HCT116 (cell line): ENCODE results near the gene SAMD1. TPM values are rescaled to one million over a fixed set of nuclear protein-coding genes. Genes with fewer than 3 reads are reported as not detected.

ENCODE experiments used
- ATAC-seq: fragments of 200-7000 bp; cut with Tn5 transposase; 2 replicates; pipeline ENCODE4 v1.9.1; 2020; ENCODE audit warnings: mild to moderate bottlenecking, moderate library complexity
- BruUV-seq: library from RNA; stranded (reverse); fragments of 400-500 nt; replicated peaks from 2 replicates; lab custom pipeline; 2021; lab: Mats Ljungman, UMichigan
- CTCF ChIA-PET: fragments of 300-600 bp; sonication (Branson Sonifier 250); formaldehyde crosslinking; loops from one replicate; lab custom pipeline; 2021; ENCODE audit warnings: antibody characterized with exemption; lab: Charles Lee
- POLR2A ChIA-PET: fragments of 300-600, 350-600 bp; sonication (Branson Sonifier 250); formaldehyde crosslinking; loops from one replicate; lab custom pipeline; 2021; ENCODE audit warnings: antibody characterized with exemption; lab: Charles Lee
- RAD21 ChIA-PET, 2 experiments: fragments of 300-600 bp; sonication (Branson Sonifier 250); formaldehyde crosslinking; loops; one replicate each; lab custom pipeline; 2023; ENCODE audit warnings: low total read pairs in 2 of 2; ENCODE audit not compliant: uncharacterized antibody in 2 of 2, unreplicated experiment in 2 of 2, low non-redundant PET in 1 of 2; lab: Charles Lee
- DNase-seq: peaks from one replicate; pipeline ENCODE4 v3.0.0-alpha.2; 2010; ENCODE audit warnings: low read depth, low spot score
- H2AFZ ChIP-seq: fragments of 200-600 bp; shearing (Covaris generic), sonication (generic); 2 replicates; pipeline ENCODE4 v1.6.1; 2017; ENCODE audit warnings: low read depth, mixed run types, mixed read lengths, antibody characterized with exemption, low read length; ENCODE audit not compliant: poor library complexity, severe bottlenecking
- H3K27ac ChIP-seq: 2 replicates; pipeline ENCODE4 v1.5.1; 2012; ENCODE audit warnings: low read depth, low read length
- H3K27me3 ChIP-seq: fragments of 200-600 bp; sonication (generic); 2 replicates; pipeline ENCODE4 v1.6.1; 2016; ENCODE audit warnings: mixed run types, low read length, mixed read lengths; ENCODE audit not compliant: insufficient read depth
- H3K36me3 ChIP-seq, 2 experiments: fragments of 200-500 bp in 1 of 2; fragments of 200-600 bp in 1 of 2; sonication (Bioruptor generic) in 1 of 2; sonication (generic) in 1 of 2; 2 replicates each; pipeline versions ENCODE4 v1.5.1 to v1.6.1; 2014 to 2016; ENCODE audit warnings: low read length in 2 of 2, inconsistent platforms in 1 of 2, mixed read lengths in 1 of 2, mixed run types in 1 of 2; ENCODE audit not compliant: insufficient read depth in 2 of 2, control insufficient read depth in 1 of 2
- H3K4me1 ChIP-seq, 2 experiments: fragments of 200-600 bp in 1 of 2; sonication (generic) in 1 of 2; 2 replicates each; pipeline versions ENCODE4 v1.5.1 to v1.6.1; 2012 to 2017; ENCODE audit warnings: low read length in 2 of 2, inconsistent platforms in 1 of 2, mild to moderate bottlenecking in 1 of 2, mixed read lengths in 1 of 2, mixed run types in 1 of 2, moderate library complexity in 1 of 2; ENCODE audit not compliant: insufficient read depth in 2 of 2, control insufficient read depth in 1 of 2
- H3K4me2 ChIP-seq: fragments of 200-600 bp; sonication (generic); 2 replicates; pipeline ENCODE4 v1.6.1; 2017; ENCODE audit warnings: mixed run types, low read length, mixed read lengths
- H3K4me3 ChIP-seq, 2 experiments: fragments of 200-600 bp in 1 of 2; sonication (generic) in 1 of 2; replicated peaks in 1 of 2; 2 replicates each; pipeline ENCODE4 v1.5.1; 2011 to 2016; ENCODE audit warnings: low read length in 2 of 2, control low read depth in 1 of 2, low read depth in 1 of 2, mild to moderate bottlenecking in 1 of 2, mixed read lengths in 1 of 2, mixed run types in 1 of 2
- H3K79me2 ChIP-seq: fragments of 200-600 bp; sonication (generic); 2 replicates; pipeline ENCODE4 v1.6.1; 2017; ENCODE audit warnings: mild to moderate bottlenecking, mixed run types, low read length, moderate library complexity, mixed read lengths; ENCODE audit not compliant: insufficient read depth
- H3K9ac ChIP-seq: fragments of 200-600 bp; sonication (generic); 2 replicates; pipeline ENCODE4 v1.6.1; 2016; ENCODE audit warnings: low read length, mixed read lengths
- H3K9me2 ChIP-seq: fragments of 200-600 bp; sonication (generic), shearing (Covaris generic); 2 replicates; pipeline ENCODE4 v1.6.1; 2017; ENCODE audit warnings: mixed run types, mild to moderate bottlenecking, moderate library complexity; ENCODE audit not compliant: insufficient read depth
- H3K9me3 ChIP-seq, 2 experiments: fragments of 200-500 bp in 1 of 2; fragments of 200-600 bp in 1 of 2; sonication (Bioruptor generic) in 1 of 2; sonication (generic) in 1 of 2; 2 replicates each; pipeline ENCODE4 v1.6.1; 2014 to 2017; ENCODE audit warnings: low read length in 2 of 2, mixed read lengths in 2 of 2, inconsistent platforms in 1 of 2, low read depth in 1 of 2, mild to moderate bottlenecking in 1 of 2, mixed run types in 1 of 2, moderate library complexity in 1 of 2; ENCODE audit not compliant: control insufficient read depth in 1 of 2, insufficient read depth in 1 of 2
- H4K20me1 ChIP-seq: fragments of 200-600 bp; sonication (generic), shearing (Covaris generic); 2 replicates; pipeline ENCODE4 v1.6.1; 2017; ENCODE audit warnings: mixed run types, mild to moderate bottlenecking, moderate library complexity; ENCODE audit not compliant: insufficient read depth
- ATF3 ChIP-seq: IDR thresholded peaks from 2 replicates; pipeline ENCODE4 v1.6.1; 2012
- CBX3 ChIP-seq: IDR thresholded peaks from 2 replicates; pipeline ENCODE4 v1.6.1; 2012; ENCODE audit warnings: low read depth
- JUND ChIP-seq: IDR thresholded peaks from 2 replicates; pipeline ENCODE4 v1.6.1; 2012
- POLR2AphosphoS5 ChIP-seq: IDR thresholded peaks from 2 replicates; pipeline ENCODE4 v1.6.1; 2011; ENCODE audit warnings: mild to moderate bottlenecking, low read depth, low read length, moderate library complexity
- SIN3A ChIP-seq: IDR thresholded peaks from 2 replicates; pipeline ENCODE4 v1.6.1; 2012; ENCODE audit warnings: low read depth
- SP1 ChIP-seq: IDR thresholded peaks from 2 replicates; pipeline ENCODE4 v1.6.1; 2012; ENCODE audit warnings: low read depth
- SRF ChIP-seq: IDR thresholded peaks from 2 replicates; pipeline ENCODE4 v1.6.1; 2012; ENCODE audit warnings: low read depth
- YY1 ChIP-seq: IDR thresholded peaks from 2 replicates; pipeline ENCODE4 v1.6.1; 2011; ENCODE audit warnings: low read length, low read depth, moderate library complexity, mild to moderate bottlenecking; ENCODE audit not compliant: insufficient replicate concordance; ENCODE audit errors: extremely low read depth
- ZFX ChIP-seq: fragments of 450-650 bp; IDR thresholded peaks from 2 replicates; pipeline ENCODE4 v1.6.1; 2017
- intact Hi-C: fragments of 100-400 bp; cut with micrococcal nuclease; formaldehyde crosslinking; loops from 2 replicates; pipeline ENCODE4 v1.10.0; 2022
- total RNA-seq: library from RNA; stranded (reverse); gene quantifications from one replicate; pipeline ENCODE4 v1.2.1, GENCODE V29; 2021; ENCODE audit not compliant: unreplicated experiment
- TF ChIP-seq, protein P1 (sequence below): IDR thresholded peaks from 2 replicates; pipeline ENCODE4 v1.6.1; 2012
- TF ChIP-seq, protein P2 (sequence below): IDR thresholded peaks from 2 replicates; pipeline ENCODE4 v1.6.1; 2011; ENCODE audit warnings: mild to moderate bottlenecking, low read length, moderate library complexity; ENCODE audit not compliant: insufficient replicate concordance; ENCODE audit errors: extremely low read depth

SAMD1 gene
- total RNA-seq, 1 experiment from 2014 or later = 62.9 TPM

GRCh38 chr19:14063105-14063504 is 27.4 kb downstream of the SAMD1 start:
- ChIA-PET RAD21 (no interaction called here), CTCF (no interaction called here), POLR2A (no interaction called here)
- H4K20me1 ChIP-seq = no peaks in the 10 kb centered on the region
- intact Hi-C loops = no loop called here
- H3K36me3 ChIP-seq = no peaks in the 10 kb centered on the region
- TF ChIP-seq SRF (no peak), YY1 (no peak), SP1 (no peak), SIN3A (no peak), POLR2AphosphoS5 (no peak), ZFX (no peak), JUND (no peak), CBX3 (no peak), ATF3 (no peak)
- TF ChIP-seq, protein P1, sequence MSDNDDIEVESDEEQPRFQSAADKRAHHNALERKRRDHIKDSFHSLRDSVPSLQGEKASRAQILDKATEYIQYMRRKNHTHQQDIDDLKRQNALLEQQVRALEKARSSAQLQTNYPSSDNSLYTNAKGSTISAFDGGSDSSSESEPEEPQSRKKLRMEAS = no peak
- TF ChIP-seq, protein P2, sequence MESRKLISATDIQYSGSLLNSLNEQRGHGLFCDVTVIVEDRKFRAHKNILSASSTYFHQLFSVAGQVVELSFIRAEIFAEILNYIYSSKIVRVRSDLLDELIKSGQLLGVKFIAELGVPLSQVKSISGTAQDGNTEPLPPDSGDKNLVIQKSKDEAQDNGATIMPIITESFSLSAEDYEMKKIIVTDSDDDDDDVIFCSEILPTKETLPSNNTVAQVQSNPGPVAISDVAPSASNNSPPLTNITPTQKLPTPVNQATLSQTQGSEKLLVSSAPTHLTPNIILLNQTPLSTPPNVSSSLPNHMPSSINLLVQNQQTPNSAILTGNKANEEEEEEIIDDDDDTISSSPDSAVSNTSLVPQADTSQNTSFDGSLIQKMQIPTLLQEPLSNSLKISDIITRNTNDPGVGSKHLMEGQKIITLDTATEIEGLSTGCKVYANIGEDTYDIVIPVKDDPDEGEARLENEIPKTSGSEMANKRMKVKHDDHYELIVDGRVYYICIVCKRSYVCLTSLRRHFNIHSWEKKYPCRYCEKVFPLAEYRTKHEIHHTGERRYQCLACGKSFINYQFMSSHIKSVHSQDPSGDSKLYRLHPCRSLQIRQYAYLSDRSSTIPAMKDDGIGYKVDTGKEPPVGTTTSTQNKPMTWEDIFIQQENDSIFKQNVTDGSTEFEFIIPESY = no peak
- no peaks in the 10 kb centered on the region for H3K79me2 ChIP-seq
- no peaks in the 10 kb centered on the region for H3K9me2 ChIP-seq
- no peak overlapping the region for H3K9ac ChIP-seq
- H3K27me3 ChIP-seq = no peaks in the 10 kb centered on the region
- no TSS peak for BruUV-seq
- H3K4me1 ChIP-seq = peaks cover 20 to 24% of the 10 kb centered on the region in 2 experiments
- no peak overlapping the region for H2AFZ ChIP-seq
- no peak for ATAC-seq
- no peak overlapping the region for H3K27ac ChIP-seq
- no peak for DNase-seq
- no peak overlapping the region for H3K4me2 ChIP-seq
- no peak overlapping the region for H3K4me3 ChIP-seq
- H3K9me3 ChIP-seq = no peaks in the 10 kb centered on the region
